DOHH2 (cell line): ENCODE data around the gene EIF2AK2.

Experiments used
- EZH2phosphoT487 ChIP-seq: fragments of 200-600 bp; sonication (generic); IDR thresholded peaks from 2 replicates; pipeline ENCODE4 v1.6.1; 2017; ENCODE audit warnings: borderline replicate concordance, mild to moderate bottlenecking, antibody characterized with exemption, low read length, moderate library complexity, mixed read lengths
- TF ChIP-seq, protein P1 (sequence below): fragments of 200-600 bp; sonication (generic); IDR thresholded peaks from one replicate; pipeline ENCODE4 v1.5.1; 2014; ENCODE audit warnings: antibody characterized with exemption, mild to moderate bottlenecking, low read depth, low read length; ENCODE audit not compliant: poor library complexity, severe bottlenecking

DNA sequence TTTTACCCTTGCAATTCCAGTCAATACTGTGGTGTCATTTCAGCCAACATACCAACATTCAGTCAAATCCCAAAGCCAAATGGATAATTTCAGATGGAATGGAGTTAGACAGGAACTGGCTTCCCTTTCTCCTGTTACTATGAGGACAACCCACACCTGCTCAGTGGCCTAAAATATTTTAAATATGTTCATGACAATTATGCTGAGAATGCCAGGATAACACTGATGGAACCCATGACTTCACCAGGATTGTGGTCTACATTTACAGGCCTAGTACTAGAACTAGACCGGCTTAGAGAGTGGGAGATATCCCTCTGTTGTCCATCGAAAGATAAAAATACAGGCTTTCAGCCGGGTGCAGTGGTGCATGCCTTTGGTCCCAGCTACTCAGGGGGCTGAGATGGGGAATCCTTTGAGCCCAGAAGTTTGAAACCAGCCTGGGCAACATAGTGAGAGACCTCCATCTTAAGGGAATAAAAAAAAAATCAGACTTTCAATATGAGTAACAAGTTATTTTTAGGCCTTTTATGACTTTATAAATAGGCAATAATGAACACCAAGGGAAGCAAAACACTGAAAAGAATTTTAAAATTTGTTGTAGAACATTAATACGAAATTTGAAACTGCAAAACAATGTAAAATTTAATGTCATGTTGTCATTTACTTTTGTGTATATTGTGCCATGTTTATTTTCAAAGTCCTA is 58.2 kb downstream of the EIF2AK2 start:
- TF ChIP-seq, protein P1, sequence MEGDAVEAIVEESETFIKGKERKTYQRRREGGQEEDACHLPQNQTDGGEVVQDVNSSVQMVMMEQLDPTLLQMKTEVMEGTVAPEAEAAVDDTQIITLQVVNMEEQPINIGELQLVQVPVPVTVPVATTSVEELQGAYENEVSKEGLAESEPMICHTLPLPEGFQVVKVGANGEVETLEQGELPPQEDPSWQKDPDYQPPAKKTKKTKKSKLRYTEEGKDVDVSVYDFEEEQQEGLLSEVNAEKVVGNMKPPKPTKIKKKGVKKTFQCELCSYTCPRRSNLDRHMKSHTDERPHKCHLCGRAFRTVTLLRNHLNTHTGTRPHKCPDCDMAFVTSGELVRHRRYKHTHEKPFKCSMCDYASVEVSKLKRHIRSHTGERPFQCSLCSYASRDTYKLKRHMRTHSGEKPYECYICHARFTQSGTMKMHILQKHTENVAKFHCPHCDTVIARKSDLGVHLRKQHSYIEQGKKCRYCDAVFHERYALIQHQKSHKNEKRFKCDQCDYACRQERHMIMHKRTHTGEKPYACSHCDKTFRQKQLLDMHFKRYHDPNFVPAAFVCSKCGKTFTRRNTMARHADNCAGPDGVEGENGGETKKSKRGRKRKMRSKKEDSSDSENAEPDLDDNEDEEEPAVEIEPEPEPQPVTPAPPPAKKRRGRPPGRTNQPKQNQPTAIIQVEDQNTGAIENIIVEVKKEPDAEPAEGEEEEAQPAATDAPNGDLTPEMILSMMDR = no peak
- TF ChIP-seq EZH2phosphoT487 = no peak
